Measurements from ENCODE around the gene SERGEF. TPM values are rescaled to one million over a fixed set of nuclear protein-coding genes. Genes with fewer than 3 reads are reported as not detected.

SERGEF gene
- total RNA-seq, 4 donors from 2014 or later: 11.8 to 34.7 (median 24.5) TPM

DNA sequence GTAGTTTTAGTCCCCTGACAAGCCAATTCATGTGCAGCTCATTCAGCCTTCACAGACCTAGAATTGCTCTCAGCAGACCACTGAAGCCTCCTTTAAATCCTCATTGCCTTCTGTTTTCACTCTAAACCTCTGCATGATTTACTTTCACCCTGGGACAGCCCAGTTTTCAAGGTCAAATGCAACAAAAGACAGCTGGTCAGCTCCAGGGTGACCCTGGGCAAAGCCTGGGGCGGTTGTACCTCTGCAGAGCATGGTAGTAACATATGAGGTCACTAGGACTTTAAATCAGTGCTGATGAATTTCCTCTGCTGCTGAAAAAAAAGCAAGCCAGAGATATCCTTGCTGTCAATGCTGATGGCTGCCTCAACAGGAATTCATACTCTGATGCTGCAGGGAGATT, 62.2 kb downstream of the SERGEF start:
- ATAC-seq: no peak
- no peak for DNase-seq
- TF ChIP-seq CTCF (IDR thresholded peaks at IDR 0.05 in 4 of 5, conservative IDR thresholded peaks at IDR 0.05 in 1 of 5) (no peak), POLR2A (IDR thresholded peaks at IDR 0.05) (no peak)
- in situ Hi-C loops (cut with MboI; ENCODE audit: low sequenced_read_pairs in 4 of 4): no loop called here
- H3K4me3 ChIP-seq: no peak overlapping the region
- H3K4me1 ChIP-seq: peaks cover 30 to 32% of the 10 kb centered on the region in 2 donors
- no peak overlapping the region for H3K27ac ChIP-seq
- intact Hi-C loops (cut with DNase I; ENCODE audit: low total_unique reads): no loop called here
- no peaks in the 10 kb centered on the region for H3K9me3 ChIP-seq
- no peaks in the 10 kb centered on the region for H3K27me3 ChIP-seq
- H3K36me3 ChIP-seq: peaks cover 0 to 3% of the 10 kb centered on the region in 2 donors

- H3K9me3 ChIP-seq: no peaks in the 10 kb centered on the region
- H3K27ac ChIP-seq: no peak overlapping the region
- intact Hi-C loops (cut with DNase I; ENCODE audit: low total_unique reads): no loop called here
- DNase-seq (no peak), ATAC-seq (no peak)
- H3K27me3 ChIP-seq: no peaks in the 10 kb centered on the region
- H3K4me3 ChIP-seq: no peak overlapping the region
- no peaks in the 10 kb centered on the region for H3K36me3 ChIP-seq
- peaks cover 9 to 10% of the 10 kb centered on the region in 2 donors for H3K4me1 ChIP-seq
- TF ChIP-seq POLR2A (IDR thresholded peaks at IDR 0.05): no peak
- TF ChIP-seq CTCF (IDR thresholded peaks at IDR 0.05 in 4 of 5, conservative IDR thresholded peaks at IDR 0.05 in 1 of 5): no peak
- in situ Hi-C loops (cut with MboI; ENCODE audit: low sequenced_read_pairs in 4 of 4): no loop called here
These were observed 64.6 kb downstream of the SERGEF start for GRCh38 chr11:17948296-17948695.

DNA sequence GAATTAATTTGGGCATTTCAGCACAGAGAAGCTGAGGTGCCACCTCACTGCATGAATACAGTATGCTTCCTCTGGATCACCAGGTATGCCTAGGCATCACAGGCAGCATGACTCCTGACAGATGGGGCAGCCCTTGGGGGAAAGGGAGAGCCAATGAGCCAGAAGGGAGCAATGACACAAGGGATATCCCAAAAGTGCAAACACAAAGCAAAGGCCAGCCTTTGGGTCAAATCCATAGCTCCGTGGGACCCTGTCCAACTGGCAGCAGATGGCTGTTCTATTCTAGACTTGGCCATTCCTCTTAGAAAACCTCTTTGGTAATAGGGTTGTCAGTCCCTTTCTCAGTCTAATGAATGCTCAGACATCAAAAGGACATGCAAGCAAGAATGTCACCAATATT, 73.3 kb downstream of the SERGEF start:
- no peak overlapping the region for H3K4me3 ChIP-seq
- no peaks in the 10 kb centered on the region for H3K27me3 ChIP-seq
- H3K4me1 ChIP-seq: peaks cover 13 to 18% of the 10 kb centered on the region in 2 donors
- in situ Hi-C loops (cut with MboI; ENCODE audit: low sequenced_read_pairs in 4 of 4): no loop called here
- no peaks in the 10 kb centered on the region for H3K9me3 ChIP-seq
- ATAC-seq (peak in 1 of 2 donors; percentile 56), DNase-seq (no peak)
- no peaks in the 10 kb centered on the region for H3K36me3 ChIP-seq
- no peak for TF ChIP-seq CTCF (IDR thresholded peaks at IDR 0.05 in 4 of 5, conservative IDR thresholded peaks at IDR 0.05 in 1 of 5)
- no peak for TF ChIP-seq POLR2A (IDR thresholded peaks at IDR 0.05)
- no peak overlapping the region for H3K27ac ChIP-seq
- intact Hi-C loops (cut with DNase I; ENCODE audit: low total_unique reads): no loop called here

DNA sequence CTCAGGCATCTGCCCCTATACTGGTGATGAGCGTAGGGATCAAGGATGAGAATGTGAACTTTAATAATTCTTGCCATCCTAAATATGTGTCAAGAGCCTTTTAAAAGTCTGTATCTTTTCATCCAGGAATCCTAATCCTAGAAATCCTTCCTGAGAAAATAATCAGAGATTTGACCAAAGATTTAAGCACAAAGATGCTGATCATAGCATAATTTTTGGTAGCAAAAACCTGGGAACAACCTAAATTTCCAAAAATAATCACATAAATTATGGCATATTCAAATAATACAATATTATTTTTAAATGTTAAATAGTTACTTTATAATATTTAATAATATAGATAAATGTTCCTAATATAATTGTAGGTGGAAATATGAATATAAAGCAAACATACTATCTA, 76.1 kb downstream of the SERGEF start:
- Histone ChIP-seq H3K4me1 (peaks cover 11 to 18% of the 10 kb centered on the region in 2 donors), H3K36me3 (no peaks in the 10 kb centered on the region), H3K27me3 (no peaks in the 10 kb centered on the region), H3K4me3 (no peak overlapping the region), H3K27ac (no peak overlapping the region), H3K9me3 (no peaks in the 10 kb centered on the region)
- no peak for ATAC-seq
- no peak for DNase-seq
- TF ChIP-seq POLR2A (IDR thresholded peaks at IDR 0.05): no peak
- TF ChIP-seq CTCF (IDR thresholded peaks at IDR 0.05 in 4 of 5, conservative IDR thresholded peaks at IDR 0.05 in 1 of 5): no peak
- in situ Hi-C loops (cut with MboI; ENCODE audit: low sequenced_read_pairs in 4 of 4) (no loop called here), intact Hi-C loops (cut with DNase I; ENCODE audit: low total_unique reads) (no loop called here)

- Histone ChIP-seq H3K9me3 (no peaks in the 10 kb centered on the region), H3K27me3 (no peaks in the 10 kb centered on the region), H3K27ac (no peak overlapping the region), H3K4me3 (no peak overlapping the region), H3K36me3 (no peaks in the 10 kb centered on the region), H3K4me1 (peaks cover 3 to 6% of the 10 kb centered on the region in 2 donors)
- no peak for TF ChIP-seq POLR2A (IDR thresholded peaks at IDR 0.05)
- TF ChIP-seq CTCF (IDR thresholded peaks at IDR 0.05 in 4 of 5, conservative IDR thresholded peaks at IDR 0.05 in 1 of 5): no peak
- ATAC-seq (no peak), DNase-seq (no peak)
- in situ Hi-C loops (cut with MboI; ENCODE audit: low sequenced_read_pairs in 4 of 4): no loop called here
- intact Hi-C loops (cut with DNase I; ENCODE audit: low total_unique reads): no loop called here
These were observed 78.7 kb downstream of the SERGEF start for GRCh38 chr11:17934194-17934593.
